Stomach (tissue), 9 donors: Measurements from ENCODE around the gene RNF115. TPM values are rescaled to one million over a fixed set of nuclear protein-coding genes. Genes with fewer than 3 reads are reported as not detected.
A peak's percentile ranks its signal among the peaks of the same experiment; 100 is the strongest.
"Not testable (repeated sequence)": the region's sequence is repeated elsewhere in the genome, so short reads cannot be mapped to it uniquely, and the experiment has no call there.

Source experiments
- DNase-seq, 2 donors: peaks; one replicate each; pipeline versions ENCODE4 v3.0.0 to v3.0.0-alpha.2; 2013 to 2019
- H3K27ac ChIP-seq, 5 donors: fragments of 200-600 bp in 4 of 5; sonication (generic) in 4 of 5; one replicate each; pipeline ENCODE4 v1.5.1; 2013 to 2019; ENCODE audit warnings: mild to moderate bottlenecking in 1 of 5, moderate library complexity in 1 of 5
- H3K27me3 ChIP-seq, 3 donors: fragments of 200-600 bp; sonication (generic); one replicate each; pipeline ENCODE4 v1.5.1; 2017 to 2019; ENCODE audit warnings: mixed run types in 1 of 3
- H3K36me3 ChIP-seq, 4 donors: fragments of 200-600 bp; sonication (generic); 1 replicate in 3 of 4; 2 replicates in 1 of 4; pipeline ENCODE4 v1.5.1; 2016 to 2019
- H3K4me1 ChIP-seq, 4 donors: fragments of 200-600 bp; sonication (generic); one replicate each; pipeline ENCODE4 v1.5.1; 2016 to 2019
- H3K4me3 ChIP-seq, 4 donors: fragments of 200-600 bp; sonication (generic) in 3 of 4; one replicate each; pipeline ENCODE4 v1.5.1; 2016 to 2019; ENCODE audit warnings: mild to moderate bottlenecking in 1 of 4
- H3K9me3 ChIP-seq, 4 donors: fragments of 200-600 bp; sonication (generic); one replicate each; pipeline ENCODE4 v1.5.1; 2016 to 2019
- EP300 ChIP-seq: sonication (generic); formaldehyde crosslinking; IDR thresholded peaks from one replicate; pipeline ENCODE4 v1.6.1; 2017; ENCODE audit warnings: antibody characterized with exemption
- POLR2A ChIP-seq, 4 donors: fragments of 450-650 bp; IDR thresholded peaks; one replicate each; pipeline ENCODE4 v1.6.1; 2016; ENCODE audit warnings: antibody characterized with exemption in 4 of 4, control low read depth in 2 of 4, mild to moderate bottlenecking in 1 of 4, moderate library complexity in 1 of 4
- POLR2AphosphoS5 ChIP-seq, 3 donors: sonication (generic); formaldehyde crosslinking; IDR thresholded peaks; one replicate each; pipeline ENCODE4 v1.6.1; 2016; ENCODE audit warnings: antibody characterized with exemption in 3 of 3
- WGBS, 5 donors: extraction: QIAGEN DNeasy Blood & Tissue Kit in 3 of 5; methylation state at CpG; one replicate each; pipeline versions ENCODE4 v1.1.5 to v1.1.7; 2013 to 2018; 5-methylcytosine and 5-hydroxymethylcytosine counted together
- intact Hi-C: fragments of 100-400 bp; cut with DNase I; formaldehyde crosslinking; loops from one replicate; pipeline ENCODE4 v1.15.1; 2023; ENCODE audit warnings: low total_unique reads
- polyA plus RNA-seq, 3 donors: library from polyadenylated mRNA; stranded (reverse); fragments of 200-250 nt; gene quantifications; one replicate each; pipeline ENCODE4 v1.2.3, GENCODE V29; 2013
- total RNA-seq, 5 donors: library from RNA; depleted of rRNA; stranded (reverse); fragments of >200 nt; gene quantifications; one replicate each; pipeline versions ENCODE4 v1.1.0 to v1.2.3, GENCODE V29; 2014 to 2016
- TF ChIP-seq, protein P1 (sequence below), 7 experiments: fragments of 450-650 bp in 4 of 7; fragments of 200-600 bp in 3 of 7; sonication (generic) in 3 of 7; IDR thresholded peaks; one replicate each; pipeline ENCODE4 v1.5.1; 2016 to 2019; ENCODE audit warnings: antibody characterized with exemption in 7 of 7, control low read depth in 2 of 7, mild to moderate bottlenecking in 1 of 7
- donor health status: healthy with polysubstance abuse.
- donor health status: Bipolar disorder and iron deficiency.
- donor health status: healthy.

RNF115 gene
- total and polyA plus RNA-seq, 8 donors: 4.8 to 44.1 (median 12.6) TPM

GRCh38 chr1:145778146-145778540 is 45.8 kb downstream of the RNF115 start:
- no peak overlapping the region for H3K4me3 ChIP-seq
- H3K4me1 ChIP-seq: peaks cover 0 to 50% (median 31%) of the 10 kb centered on the region in 4 donors
- peaks cover 0 to 18% (median 10%) of the 10 kb centered on the region in 4 donors for H3K36me3 ChIP-seq
- intact Hi-C loops: no loop called here
- no peaks in the 10 kb centered on the region for H3K9me3 ChIP-seq
- peak overlapping the region in 1 of 5 donors; percentile 18 for H3K27ac ChIP-seq
- 83 to 92% (median 88%) methylated on average over 1 of the region's 1 CpG for WGBS, 5 donors
- no peaks in the 10 kb centered on the region for H3K27me3 ChIP-seq
- TF ChIP-seq EP300 (no peak), POLR2A (IDR thresholded peaks at IDR 0.05) (no peak), POLR2AphosphoS5 (IDR thresholded peaks at IDR 0.05) (no peak)
- TF ChIP-seq, protein P1, sequence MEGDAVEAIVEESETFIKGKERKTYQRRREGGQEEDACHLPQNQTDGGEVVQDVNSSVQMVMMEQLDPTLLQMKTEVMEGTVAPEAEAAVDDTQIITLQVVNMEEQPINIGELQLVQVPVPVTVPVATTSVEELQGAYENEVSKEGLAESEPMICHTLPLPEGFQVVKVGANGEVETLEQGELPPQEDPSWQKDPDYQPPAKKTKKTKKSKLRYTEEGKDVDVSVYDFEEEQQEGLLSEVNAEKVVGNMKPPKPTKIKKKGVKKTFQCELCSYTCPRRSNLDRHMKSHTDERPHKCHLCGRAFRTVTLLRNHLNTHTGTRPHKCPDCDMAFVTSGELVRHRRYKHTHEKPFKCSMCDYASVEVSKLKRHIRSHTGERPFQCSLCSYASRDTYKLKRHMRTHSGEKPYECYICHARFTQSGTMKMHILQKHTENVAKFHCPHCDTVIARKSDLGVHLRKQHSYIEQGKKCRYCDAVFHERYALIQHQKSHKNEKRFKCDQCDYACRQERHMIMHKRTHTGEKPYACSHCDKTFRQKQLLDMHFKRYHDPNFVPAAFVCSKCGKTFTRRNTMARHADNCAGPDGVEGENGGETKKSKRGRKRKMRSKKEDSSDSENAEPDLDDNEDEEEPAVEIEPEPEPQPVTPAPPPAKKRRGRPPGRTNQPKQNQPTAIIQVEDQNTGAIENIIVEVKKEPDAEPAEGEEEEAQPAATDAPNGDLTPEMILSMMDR (IDR thresholded peaks at IDR 0.05): no peak
- DNase-seq: no peak

DNA sequence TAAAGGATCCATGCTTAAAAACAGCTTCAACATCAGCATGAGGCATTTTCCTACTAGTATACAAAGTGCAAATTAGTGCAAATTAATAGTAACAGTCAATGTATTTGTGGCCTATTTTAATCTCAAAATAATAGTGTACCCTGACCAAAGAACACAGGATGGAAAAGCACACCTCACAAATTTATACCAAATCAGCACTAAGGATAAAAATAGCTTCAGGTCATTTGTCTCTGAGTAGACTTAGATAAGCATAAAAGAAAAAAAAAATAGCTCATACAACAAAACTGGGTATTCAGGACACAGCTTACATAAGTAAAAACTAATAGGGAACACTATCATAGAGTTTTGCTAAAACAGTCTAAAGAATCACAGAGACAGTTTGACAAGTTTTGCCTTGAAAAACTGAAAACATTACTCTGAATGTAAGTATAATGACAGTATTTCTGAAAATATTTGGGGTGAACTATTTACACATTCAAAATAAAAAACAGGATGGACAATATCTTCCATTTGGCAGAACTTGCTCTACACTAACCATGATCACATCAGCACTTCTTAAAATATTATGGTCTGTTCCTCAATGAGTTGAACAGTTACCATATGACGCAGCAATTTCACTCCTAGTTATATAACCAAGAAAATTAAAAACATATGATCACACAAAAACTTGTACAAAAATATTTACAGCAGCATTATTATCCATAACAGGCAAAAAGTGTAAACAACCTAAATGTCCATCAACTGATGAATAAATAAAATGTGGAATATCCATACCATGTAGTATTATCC is 46.3 kb downstream of the RNF115 start:
- intact Hi-C loops: no loop called here
- 81 to 98% (median 94%) methylated on average over 1 of the region's 1 CpG for WGBS, 5 donors
- H3K27ac ChIP-seq: peak overlapping the region in 1 of 5 donors; percentile 10

GRCh38 chr1:145773423-145773822 is 50.5 kb downstream of the RNF115 start:
- intact Hi-C loops: no loop called here
- Histone ChIP-seq H3K27ac (peak overlapping the region; percentile 36 to 79 (median 58)), H3K36me3 (peaks cover 0 to 40% (median 30%) of the 10 kb centered on the region in 4 donors), H3K4me1 (peaks cover 0 to 36% (median 16%) of the 10 kb centered on the region in 4 donors), H3K4me3 (no peak overlapping the region), H3K9me3 (no peaks in the 10 kb centered on the region), H3K27me3 (no peaks in the 10 kb centered on the region)
- DNase-seq: peak in 1 of 2 donors; percentile 30
- TF ChIP-seq POLR2A (IDR thresholded peaks at IDR 0.05) (no peak), EP300 (no peak), POLR2AphosphoS5 (IDR thresholded peaks at IDR 0.05) (no peak)
- TF ChIP-seq, protein P1 (IDR thresholded peaks at IDR 0.05): no peak
- WGBS, 5 donors: 26 to 73% (median 55%) methylated on average over 1 of the region's 1 CpG

More for the DNA sequence above, 46.3 kb downstream of the RNF115 start:
- TF ChIP-seq, protein P1 (IDR thresholded peaks at IDR 0.05): no peak
- TF ChIP-seq POLR2AphosphoS5 (IDR thresholded peaks at IDR 0.05) (no peak), POLR2A (IDR thresholded peaks at IDR 0.05) (no peak), EP300 (no peak)
- Histone ChIP-seq H3K9me3 (no peaks in the 10 kb centered on the region), H3K4me1 (peaks cover 0 to 47% (median 29%) of the 10 kb centered on the region in 4 donors), H3K36me3 (peaks cover 0 to 18% (median 10%) of the 10 kb centered on the region in 4 donors), H3K27me3 (no peaks in the 10 kb centered on the region), H3K4me3 (no peak overlapping the region)
- no peak for DNase-seq

- no peak for TF ChIP-seq EP300
- no peak for TF ChIP-seq POLR2A (IDR thresholded peaks at IDR 0.05)
- no peak for TF ChIP-seq POLR2AphosphoS5 (IDR thresholded peaks at IDR 0.05)
- TF ChIP-seq, protein P1 (IDR thresholded peaks at IDR 0.05): no peak
- Histone ChIP-seq H3K27me3 (no peaks in the 10 kb centered on the region), H3K36me3 (peaks cover 0 to 51% (median 44%) of the 10 kb centered on the region in 4 donors), H3K4me3 (no peak overlapping the region), H3K9me3 (no peaks in the 10 kb centered on the region), H3K4me1 (peaks cover 0 to 19% (median 6%) of the 10 kb centered on the region in 4 donors), H3K27ac (no peak overlapping the region)
- WGBS, 5 donors: 91 to 100% (median 95%) methylated on average over 1 of the region's 1 CpG
- intact Hi-C loops: no loop called here
- DNase-seq: no peak
These were observed 52.8 kb downstream of the RNF115 start for GRCh38 chr1:145771056-145771455.

- intact Hi-C loops, H3K4me1 ChIP-seq, DNase-seq, H3K27ac ChIP-seq, H3K27me3 ChIP-seq, H3K4me3 ChIP-seq, H3K9me3 ChIP-seq: not testable (repeated sequence)
- H3K36me3 ChIP-seq: peaks cover 0 to 59% (median 54%) of the 10 kb centered on the region in 4 donors
- 96 to 100% (median 96%) methylated on average over 4 to 10 of the region's 10 CpGs for WGBS, 5 donors
These were observed 55.9 kb downstream of the RNF115 start for GRCh38 chr1:145768004-145768403.

GRCh38 chr1:145766926-145767325 is 57.0 kb downstream of the RNF115 start:
- H3K9me3 ChIP-seq, H3K4me3 ChIP-seq, H3K4me1 ChIP-seq, DNase-seq, H3K27me3 ChIP-seq, intact Hi-C loops, H3K27ac ChIP-seq: not testable (repeated sequence)
- H3K36me3 ChIP-seq: peaks cover 8 to 63% (median 56%) of the 10 kb centered on the region in 4 donors
- WGBS, 5 donors: 87 to 100% (median 97%) methylated on average over 7 to 29 of the region's 29 CpGs
